Adipocyte (in vitro differentiated cells): ENCODE results near the gene LRRFIP1.
"Not testable (repeated sequence)": the region's sequence is repeated elsewhere in the genome, so short reads cannot be mapped to it uniquely, and the experiment has no call there.

Experiments used
- DNase-seq: peaks from one replicate; pipeline ENCODE4 v3.0.0-alpha.2; 2015; ENCODE audit warnings: low read depth
- H3K27me3 ChIP-seq: replicated peaks from 2 replicates; pipeline ENCODE4 v1.7.0; 2013; ENCODE audit warnings: mild to moderate bottlenecking, low read length, moderate library complexity; ENCODE audit not compliant: control insufficient read depth, insufficient read depth
- H3K36me3 ChIP-seq: 2 replicates; pipeline ENCODE4 v1.7.0; 2013; ENCODE audit warnings: low read length, mild to moderate bottlenecking, moderate library complexity; ENCODE audit not compliant: control insufficient read depth, insufficient read depth, severe bottlenecking
- H3K4me1 ChIP-seq: 2 replicates; pipeline ENCODE4 v1.7.0; 2013; ENCODE audit warnings: mild to moderate bottlenecking, low read length, moderate library complexity; ENCODE audit not compliant: control insufficient read depth, insufficient read depth
- H3K4me3 ChIP-seq: 2 replicates; pipeline ENCODE4 v1.7.0; 2013; ENCODE audit warnings: mild to moderate bottlenecking, low read length, moderate library complexity
- H3K9ac ChIP-seq: 2 replicates; pipeline ENCODE4 v1.7.0; 2013; ENCODE audit warnings: mild to moderate bottlenecking, low read length, moderate library complexity
- H3K9me3 ChIP-seq: 2 replicates; pipeline ENCODE4 v1.7.0; 2013; ENCODE audit warnings: mild to moderate bottlenecking, low read length, moderate library complexity; ENCODE audit not compliant: control insufficient read depth

LRRFIP1 gene

DNA sequence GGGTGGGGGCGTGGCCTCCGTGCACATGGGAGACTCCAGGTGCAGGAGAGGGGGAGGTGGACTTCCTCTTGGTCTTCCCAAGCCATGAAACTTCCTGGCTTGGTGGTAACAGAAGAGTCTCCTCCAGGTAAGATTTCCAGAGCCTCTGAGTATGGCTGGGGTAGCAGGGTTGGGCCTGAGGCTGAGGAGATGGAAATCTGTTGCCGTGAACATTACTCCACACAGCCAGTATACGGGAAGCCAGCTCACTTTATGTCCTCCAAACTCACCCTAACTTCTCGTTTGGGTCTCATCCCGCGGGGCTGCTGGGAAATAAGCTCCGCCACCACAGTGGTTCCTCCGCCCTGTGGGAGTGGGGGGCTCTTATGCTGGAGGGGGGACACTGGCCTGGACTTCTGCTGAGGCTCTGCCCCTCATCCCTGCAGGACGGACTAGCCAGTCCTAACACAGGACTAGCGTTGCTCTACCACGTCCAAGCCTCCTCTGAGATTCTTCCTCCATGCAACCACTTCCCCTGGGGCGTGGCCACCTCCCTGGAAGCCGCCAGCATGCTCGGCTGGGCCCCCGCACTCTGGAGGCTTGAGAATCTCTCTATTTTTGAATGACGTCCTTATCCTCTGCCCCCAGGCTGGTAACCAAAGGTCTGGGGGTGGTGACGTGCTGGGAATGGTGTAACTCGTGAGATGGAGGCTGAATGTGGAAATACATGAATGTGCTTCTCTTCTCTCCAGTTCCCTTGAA is 36.1 kb upstream of the LRRFIP1 start:
- DNase-seq, result no peak
- H3K36me3 ChIP-seq, result no peaks in the 10 kb centered on the region
- no peaks in the 10 kb centered on the region for H3K4me1 ChIP-seq
- H3K9ac ChIP-seq, result no peak overlapping the region
- H3K9me3 ChIP-seq, result no peaks in the 10 kb centered on the region
- H3K27me3 ChIP-seq, result no peaks in the 10 kb centered on the region
- no peak overlapping the region for H3K4me3 ChIP-seq

DNA sequence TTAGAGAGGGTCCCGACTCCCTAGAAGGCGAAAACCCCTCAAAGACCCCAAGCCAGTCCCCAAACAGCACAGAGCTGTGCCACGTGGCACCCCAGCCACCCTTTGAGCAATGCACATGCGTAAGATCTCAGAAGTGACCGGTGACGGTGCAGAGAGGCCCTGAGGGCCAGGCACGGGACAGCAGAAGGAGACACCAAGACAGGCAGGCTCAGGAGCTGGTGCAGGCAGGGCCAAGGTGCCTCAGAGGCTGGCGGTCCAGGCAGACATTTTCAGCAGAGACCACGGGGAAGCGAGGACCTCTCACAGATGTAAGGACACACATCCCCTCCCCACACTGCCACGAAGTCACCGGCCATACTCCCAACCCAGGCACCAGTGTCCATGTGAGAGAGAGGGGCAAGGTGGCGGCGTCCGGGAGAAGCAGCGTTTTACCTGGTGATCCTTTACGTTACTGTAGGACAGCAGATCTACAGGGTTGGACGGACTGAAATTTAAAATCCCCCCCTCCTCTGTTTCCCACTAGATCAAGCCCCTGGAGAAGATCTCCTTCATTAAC is 34.9 kb upstream of the LRRFIP1 start:
- Histone ChIP-seq H3K9ac (no peak overlapping the region), H3K4me3 (no peak overlapping the region), H3K36me3 (no peaks in the 10 kb centered on the region), H3K9me3 (no peaks in the 10 kb centered on the region), H3K27me3 (no peaks in the 10 kb centered on the region), H3K4me1 (no peaks in the 10 kb centered on the region)
- no peak for DNase-seq

DNA sequence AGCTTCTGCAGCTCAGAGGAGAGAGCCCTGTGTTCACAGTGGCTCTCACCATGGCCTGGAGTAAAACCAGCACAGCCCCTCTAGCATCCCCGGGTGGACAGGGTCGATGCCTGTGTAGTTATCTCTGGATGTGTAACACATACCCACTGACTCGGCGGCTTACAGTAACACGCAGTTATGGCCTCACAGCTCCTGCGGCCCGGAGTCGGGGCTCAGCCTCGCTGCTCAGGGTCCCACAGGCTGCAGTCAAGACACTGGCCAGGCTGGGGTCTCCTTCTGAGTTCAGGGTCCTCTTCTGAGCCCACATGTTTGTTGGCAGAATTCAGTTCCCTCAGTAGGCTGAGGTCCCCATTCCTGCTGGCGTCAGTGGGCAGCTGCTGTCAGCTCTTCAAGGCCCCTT is 34.4 kb upstream of the LRRFIP1 start:
- no peak for DNase-seq
- H3K36me3 ChIP-seq, result no peaks in the 10 kb centered on the region
- no peaks in the 10 kb centered on the region for H3K27me3 ChIP-seq
- H3K9ac ChIP-seq, result no peak overlapping the region
- no peaks in the 10 kb centered on the region for H3K4me1 ChIP-seq
- H3K9me3 ChIP-seq, result no peaks in the 10 kb centered on the region
- H3K4me3 ChIP-seq, result no peak overlapping the region

- Histone ChIP-seq H3K9ac (no peak overlapping the region), H3K4me1 (no peaks in the 10 kb centered on the region), H3K4me3 (no peak overlapping the region), H3K27me3 (no peaks in the 10 kb centered on the region), H3K36me3 (no peaks in the 10 kb centered on the region), H3K9me3 (no peaks in the 10 kb centered on the region)
- no peak for DNase-seq
These were observed 33.6 kb upstream of the LRRFIP1 start for GRCh38 chr2:237593596-237594320.

DNA sequence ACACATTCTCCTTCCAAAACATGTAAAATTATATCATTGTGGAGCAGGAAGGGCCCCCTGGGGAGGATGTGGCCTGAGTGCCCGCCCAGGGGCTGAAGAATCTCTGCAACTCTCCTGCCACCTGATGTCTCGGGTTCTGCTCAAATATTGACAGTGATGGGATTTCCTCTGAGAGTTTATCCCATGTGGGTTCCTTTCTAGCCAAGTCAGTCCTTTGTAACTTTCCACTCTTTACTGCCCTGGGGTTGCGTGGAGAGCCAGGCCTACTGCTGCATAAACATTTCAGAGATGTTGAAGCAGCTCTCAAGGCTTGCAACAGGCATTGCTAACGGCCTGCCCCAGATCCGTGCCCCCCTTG is 32.9 kb upstream of the LRRFIP1 start:
- Histone ChIP-seq H3K9ac (no peak overlapping the region), H3K4me1 (no peaks in the 10 kb centered on the region), H3K4me3 (no peak overlapping the region), H3K36me3 (no peaks in the 10 kb centered on the region), H3K27me3 (no peaks in the 10 kb centered on the region), H3K9me3 (no peaks in the 10 kb centered on the region)
- no peak for DNase-seq

GRCh38 chr2:237595829-237596519 is 31.4 kb upstream of the LRRFIP1 start:
- peaks cover 13% of the 10 kb centered on the region for H3K4me1 ChIP-seq
- not testable (repeated sequence) for H3K9me3 ChIP-seq, H3K9ac ChIP-seq, H3K4me3 ChIP-seq, H3K27me3 ChIP-seq, H3K36me3 ChIP-seq, DNase-seq

GRCh38 chr2:237596520-237597195 is 30.7 kb upstream of the LRRFIP1 start:
- DNase-seq, result no peak
- no peak overlapping the region for H3K4me3 ChIP-seq

GRCh38 chr2:237597196-237598145 is 29.9 kb upstream of the LRRFIP1 start:
- Histone ChIP-seq H3K4me3 (no peak overlapping the region), H3K4me1 (peaks cover 13% of the 10 kb centered on the region), H3K9ac (no peak overlapping the region), H3K27me3 (no peaks in the 10 kb centered on the region), H3K9me3 (no peaks in the 10 kb centered on the region), H3K36me3 (no peaks in the 10 kb centered on the region)
- DNase-seq, result no peak

More at GRCh38 chr2:237596520-237597195, 30.7 kb upstream of the LRRFIP1 start:
- no peaks in the 10 kb centered on the region for H3K36me3 ChIP-seq
- H3K9ac ChIP-seq, result no peak overlapping the region
- H3K27me3 ChIP-seq, result no peaks in the 10 kb centered on the region
- H3K4me1 ChIP-seq, result peaks cover 13% of the 10 kb centered on the region
- no peaks in the 10 kb centered on the region for H3K9me3 ChIP-seq

DNA sequence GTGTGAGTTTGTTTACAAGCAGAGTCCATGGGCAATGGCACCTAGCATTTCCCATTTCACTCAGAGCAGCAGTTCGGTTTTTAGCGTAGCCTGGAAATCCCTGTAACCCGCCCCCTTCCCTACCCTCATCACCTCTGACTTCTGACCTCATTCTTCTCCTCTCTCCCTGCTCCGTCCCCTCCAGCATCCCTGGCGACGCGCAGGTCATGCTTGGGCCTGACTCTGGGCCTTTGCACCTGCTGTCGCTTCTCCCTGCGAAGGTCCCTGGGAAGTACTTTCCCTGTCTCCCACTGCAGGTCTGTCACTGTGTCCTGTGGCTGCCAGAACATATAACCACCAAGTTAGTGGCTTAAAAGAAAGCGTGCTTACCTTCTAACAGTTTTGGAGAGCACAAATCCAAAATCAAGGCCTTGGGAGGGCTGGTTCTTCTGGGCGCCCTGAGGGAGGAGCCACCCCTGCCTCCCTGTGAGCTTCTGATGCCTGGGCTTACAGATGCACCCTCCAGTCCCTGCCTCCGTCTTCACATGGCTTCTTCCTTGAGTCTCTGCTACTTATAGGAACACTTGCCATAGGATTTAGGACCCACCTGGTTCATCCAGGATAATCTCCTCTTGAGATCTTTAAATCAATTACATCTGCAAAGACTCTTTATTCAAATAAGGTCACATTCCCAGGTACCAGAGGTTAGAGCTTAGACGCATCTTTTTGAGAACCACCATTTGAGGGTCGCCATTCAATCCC is 28.7 kb upstream of the LRRFIP1 start:
- no peaks in the 10 kb centered on the region for H3K36me3 ChIP-seq
- H3K9ac ChIP-seq, result no peak overlapping the region
- H3K9me3 ChIP-seq, result no peaks in the 10 kb centered on the region
- no peak for DNase-seq
- peaks cover 13% of the 10 kb centered on the region for H3K4me1 ChIP-seq
- no peak overlapping the region for H3K4me3 ChIP-seq
- no peaks in the 10 kb centered on the region for H3K27me3 ChIP-seq
